ENCODE data around the gene ADAR. TPM values are rescaled to one million over a fixed set of nuclear protein-coding genes. Genes with fewer than 3 reads are reported as not detected.

The ADAR gene
- total RNA-seq, 4 donors from 2014 or later: 66.5 to 104 (median 78.6) TPM

DNA sequence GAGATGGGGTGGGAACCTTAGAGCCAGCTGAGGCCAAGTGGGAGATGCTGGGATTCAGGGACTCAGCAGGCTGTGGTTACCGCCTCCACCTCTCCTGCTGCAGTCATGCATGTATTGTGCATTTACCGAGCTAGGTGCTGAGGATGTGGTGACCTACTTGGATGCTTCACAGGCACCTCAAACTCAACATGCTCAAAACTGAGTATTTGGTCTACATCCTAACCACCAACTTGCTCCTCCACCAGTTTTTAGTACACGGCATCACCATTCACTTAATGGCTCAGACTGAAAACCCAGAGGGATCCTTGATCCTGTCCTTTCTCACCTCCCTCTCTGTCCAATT is 34.8 kb downstream of the ADAR start:
- TF ChIP-seq, protein P1, sequence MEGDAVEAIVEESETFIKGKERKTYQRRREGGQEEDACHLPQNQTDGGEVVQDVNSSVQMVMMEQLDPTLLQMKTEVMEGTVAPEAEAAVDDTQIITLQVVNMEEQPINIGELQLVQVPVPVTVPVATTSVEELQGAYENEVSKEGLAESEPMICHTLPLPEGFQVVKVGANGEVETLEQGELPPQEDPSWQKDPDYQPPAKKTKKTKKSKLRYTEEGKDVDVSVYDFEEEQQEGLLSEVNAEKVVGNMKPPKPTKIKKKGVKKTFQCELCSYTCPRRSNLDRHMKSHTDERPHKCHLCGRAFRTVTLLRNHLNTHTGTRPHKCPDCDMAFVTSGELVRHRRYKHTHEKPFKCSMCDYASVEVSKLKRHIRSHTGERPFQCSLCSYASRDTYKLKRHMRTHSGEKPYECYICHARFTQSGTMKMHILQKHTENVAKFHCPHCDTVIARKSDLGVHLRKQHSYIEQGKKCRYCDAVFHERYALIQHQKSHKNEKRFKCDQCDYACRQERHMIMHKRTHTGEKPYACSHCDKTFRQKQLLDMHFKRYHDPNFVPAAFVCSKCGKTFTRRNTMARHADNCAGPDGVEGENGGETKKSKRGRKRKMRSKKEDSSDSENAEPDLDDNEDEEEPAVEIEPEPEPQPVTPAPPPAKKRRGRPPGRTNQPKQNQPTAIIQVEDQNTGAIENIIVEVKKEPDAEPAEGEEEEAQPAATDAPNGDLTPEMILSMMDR (IDR thresholded peaks at IDR 0.05; ENCODE audit: low read depth): no peak

DNA sequence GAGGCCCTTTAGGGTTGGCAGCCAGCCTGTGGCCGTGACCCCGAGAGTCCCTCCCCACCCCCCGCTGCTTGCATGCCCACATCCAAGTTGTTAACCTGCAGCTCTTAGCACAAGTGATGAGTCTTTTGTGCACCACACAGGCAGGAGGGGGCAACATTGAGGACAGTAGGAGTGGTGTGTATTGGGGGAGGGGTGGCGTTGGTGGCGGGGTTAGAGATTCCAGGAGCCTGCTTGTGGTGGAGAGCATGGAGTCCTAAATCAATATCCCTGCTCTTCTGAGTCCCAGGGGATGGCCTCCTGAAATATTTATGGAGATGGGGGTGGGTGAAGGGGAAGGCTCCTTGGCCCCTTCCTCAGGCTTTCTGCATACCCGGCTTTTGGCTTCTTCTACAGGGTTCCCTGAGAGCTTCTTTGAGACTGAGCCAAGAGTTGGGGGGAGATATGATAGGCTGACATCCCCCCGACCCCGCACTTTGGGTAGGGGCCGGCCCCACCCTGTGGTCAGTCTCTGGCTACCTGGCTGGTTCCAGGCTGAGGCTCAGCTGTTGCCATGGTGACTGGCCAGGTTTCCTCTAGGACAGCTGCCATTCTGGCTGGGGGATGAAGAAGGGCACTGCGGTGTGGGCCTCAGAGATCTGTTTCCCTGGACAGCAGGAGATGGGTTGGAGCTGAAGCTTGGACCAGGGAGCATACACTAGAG is 35.4 kb downstream of the ADAR start:
- TF ChIP-seq, protein P1 (IDR thresholded peaks at IDR 0.05; ENCODE audit: low read depth): no peak

DNA sequence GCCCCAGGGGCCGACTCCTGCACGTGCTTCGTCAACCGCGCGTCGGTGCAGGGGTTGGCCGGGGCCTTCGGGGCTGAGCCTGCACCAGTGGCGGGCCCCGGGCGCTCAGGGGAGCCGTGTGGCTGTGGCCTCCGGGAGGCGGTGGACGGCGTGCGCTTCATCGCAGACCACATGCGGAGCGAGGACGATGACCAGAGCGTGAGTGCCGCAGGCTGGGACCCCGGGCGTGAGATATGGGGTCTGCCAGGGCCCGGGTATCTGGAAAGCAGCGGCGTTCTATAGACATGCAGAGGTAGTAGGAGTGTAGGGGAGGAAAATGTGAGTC is 36.1 kb downstream of the ADAR start:
- TF ChIP-seq, protein P1 (IDR thresholded peaks at IDR 0.05; ENCODE audit: low read depth): no peak

DNA sequence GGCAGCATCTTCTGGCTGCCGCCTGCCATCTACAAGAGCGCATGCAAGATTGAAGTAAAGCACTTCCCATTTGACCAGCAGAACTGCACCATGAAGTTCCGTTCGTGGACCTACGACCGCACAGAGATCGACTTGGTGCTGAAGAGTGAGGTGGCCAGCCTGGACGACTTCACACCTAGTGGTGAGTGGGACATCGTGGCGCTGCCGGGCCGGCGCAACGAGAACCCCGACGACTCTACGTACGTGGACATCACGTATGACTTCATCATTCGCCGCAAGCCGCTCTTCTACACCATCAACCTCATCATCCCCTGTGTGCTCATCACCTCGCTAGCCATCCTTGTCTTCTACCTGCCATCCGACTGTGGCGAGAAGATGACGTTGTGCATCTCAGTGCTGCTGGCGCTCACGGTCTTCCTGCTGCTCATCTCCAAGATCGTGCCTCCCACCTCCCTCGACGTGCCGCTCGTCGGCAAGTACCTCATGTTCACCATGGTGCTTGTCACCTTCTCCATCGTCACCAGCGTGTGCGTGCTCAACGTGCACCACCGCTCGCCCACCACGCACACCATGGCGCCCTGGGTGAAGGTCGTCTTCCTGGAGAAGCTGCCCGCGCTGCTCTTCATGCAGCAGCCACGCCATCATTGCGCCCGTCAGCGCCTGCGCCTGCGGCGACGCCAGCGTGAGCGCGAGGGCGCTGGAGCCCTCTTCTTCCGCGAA is 36.6 kb downstream of the ADAR start:
- TF ChIP-seq, protein P1 (IDR thresholded peaks at IDR 0.05; ENCODE audit: low read depth): no peak

DNA sequence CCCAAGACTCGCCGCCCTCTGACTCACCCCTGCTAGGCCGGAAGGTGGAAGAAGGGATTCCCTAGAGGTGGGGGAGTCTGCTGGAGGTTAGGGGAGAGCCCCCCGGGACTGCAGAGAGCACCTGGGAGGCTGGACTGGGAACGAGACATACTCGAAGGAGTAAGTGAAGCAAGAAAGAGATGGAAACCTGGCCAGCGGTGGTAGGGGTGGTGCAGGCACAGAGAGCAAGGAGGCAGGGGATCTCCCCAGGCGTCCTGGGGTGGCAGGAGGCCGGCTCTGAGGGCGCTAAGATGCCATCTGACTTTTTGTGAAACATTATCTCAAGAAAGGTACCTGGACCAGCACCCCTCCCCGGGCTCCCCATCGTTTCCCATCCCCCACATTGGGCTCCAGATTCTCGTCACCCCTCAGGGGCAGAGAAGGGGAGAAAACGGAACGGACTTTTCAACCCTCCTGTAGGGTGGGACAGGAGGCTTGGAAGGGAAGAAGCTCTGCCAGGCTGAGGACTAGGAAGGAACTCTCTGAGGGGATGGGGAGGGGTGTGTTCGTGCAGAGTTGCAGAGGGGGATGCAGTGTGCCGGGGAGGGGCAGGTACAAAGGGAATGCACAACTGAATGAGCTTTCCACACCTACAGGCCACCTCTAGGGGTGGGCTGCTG is 39.7 kb downstream of the ADAR start:
- TF ChIP-seq, protein P1 (IDR thresholded peaks at IDR 0.05; ENCODE audit: low read depth): no peak

DNA sequence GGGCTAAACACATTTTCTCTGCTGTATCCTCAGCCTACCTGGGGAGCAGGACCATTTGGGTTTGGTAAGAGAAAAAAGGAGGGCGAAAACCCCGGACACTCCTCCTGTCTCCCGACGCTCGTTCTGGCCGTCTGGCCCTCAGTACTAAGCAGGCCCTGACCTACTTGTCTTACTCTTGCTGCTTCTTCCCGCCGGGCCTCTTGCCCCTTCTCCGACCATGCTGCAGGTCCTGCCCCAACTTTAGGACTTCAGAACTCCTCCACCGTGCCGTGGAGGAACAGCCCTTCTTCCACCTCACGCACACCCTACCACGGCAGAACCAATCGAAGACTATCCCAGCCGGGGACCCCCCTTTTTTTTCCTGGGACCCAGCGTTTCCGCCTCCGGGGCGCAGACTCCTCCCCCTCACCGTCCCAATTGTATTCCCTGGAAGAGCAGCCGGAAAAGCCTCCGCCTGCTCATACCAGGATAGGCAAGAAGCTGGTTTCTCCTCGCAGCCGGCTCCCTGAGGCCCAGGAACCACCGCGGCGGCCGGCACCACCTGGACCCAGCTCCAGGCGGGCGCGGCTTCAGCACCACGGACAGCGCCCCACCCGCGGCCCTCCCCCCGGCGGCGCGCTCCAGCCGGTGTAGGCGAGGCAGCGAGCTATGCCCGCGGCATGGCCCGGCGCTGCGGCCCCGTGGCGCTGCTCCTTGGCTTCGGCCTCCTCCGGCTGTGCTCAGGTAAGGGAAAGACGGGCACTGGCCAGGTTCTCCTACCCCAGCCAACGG is 40.4 kb downstream of the ADAR start, which contains the start of gene CHRNB2:
Gene CHRNB2 (plus strand): TSS at position 393 of the 771 bp plus-strand sequence. CDS start 267 bp downstream, at position 660.
- TF ChIP-seq, protein P1 (IDR thresholded peaks at IDR 0.05; ENCODE audit: low read depth): no peak
